HUES6 (cell line): ENCODE measurements around the gene CP.
"Not testable (repeated sequence)": the region's sequence is repeated elsewhere in the genome, so short reads cannot be mapped to it uniquely, and the experiment has no call there.

Experiments used
- H3K27ac ChIP-seq: 2 replicates; pipeline ENCODE4 v1.7.0; 2013; ENCODE audit warnings: low read depth, mild to moderate bottlenecking, low read length, inconsistent platforms
- H3K27me3 ChIP-seq: 2 replicates; pipeline ENCODE4 v1.6.1; 2013; ENCODE audit warnings: low read length; ENCODE audit not compliant: control insufficient read depth, insufficient read depth
- H3K36me3 ChIP-seq: 2 replicates; pipeline ENCODE4 v1.6.1; 2013; ENCODE audit warnings: low read length; ENCODE audit not compliant: control insufficient read depth, insufficient read depth
- H3K4me1 ChIP-seq: 2 replicates; pipeline ENCODE4 v1.6.1; 2013; ENCODE audit warnings: low read length; ENCODE audit not compliant: control insufficient read depth, insufficient read depth
- H3K4me3 ChIP-seq: 2 replicates; pipeline ENCODE4 v1.5.1; 2013; ENCODE audit warnings: low read depth, low read length
- H3K9ac ChIP-seq: one replicate; pipeline ENCODE4 v1.6.1; 2013; ENCODE audit warnings: mild to moderate bottlenecking, low read length
- H3K9me3 ChIP-seq: 2 replicates; pipeline ENCODE4 v1.6.1; 2013; ENCODE audit warnings: low read depth, low read length; ENCODE audit not compliant: control insufficient read depth, insufficient read depth

The CP gene

GRCh38 chr3:149226776-149227175, 5.1 kb upstream of the CP start:
- no peak overlapping the region for H3K4me3 ChIP-seq
- peaks cover 5% of the 10 kb centered on the region for H3K4me1 ChIP-seq
- no peaks in the 10 kb centered on the region for H3K9me3 ChIP-seq
- no peak overlapping the region for H3K27ac ChIP-seq
- no peaks in the 10 kb centered on the region for H3K27me3 ChIP-seq
- no peaks in the 10 kb centered on the region for H3K36me3 ChIP-seq
- no peak overlapping the region for H3K9ac ChIP-seq

- no peak overlapping the region for H3K4me3 ChIP-seq
- H3K27ac ChIP-seq = no peak overlapping the region
- no peaks in the 10 kb centered on the region for H3K36me3 ChIP-seq
- no peaks in the 10 kb centered on the region for H3K27me3 ChIP-seq
- H3K9ac ChIP-seq = no peak overlapping the region
- peaks cover 5% of the 10 kb centered on the region; the same call in 1 of the 2 replicates for H3K4me1 ChIP-seq
- H3K9me3 ChIP-seq = no peaks in the 10 kb centered on the region
Measured at GRCh38 chr3:149224736-149225594, 3.3 kb upstream of the CP start.

GRCh38 chr3:149223461-149223820, 1.8 kb upstream of the CP start:
- Histone ChIP-seq H3K4me3 (no peak overlapping the region), H3K27me3 (no peaks in the 10 kb centered on the region), H3K36me3 (no peaks in the 10 kb centered on the region), H3K27ac (no peak overlapping the region), H3K9me3 (peaks cover 10% of the 10 kb centered on the region; the same call in 1 of the 2 replicates), H3K4me1 (peaks cover 5% of the 10 kb centered on the region; the same call in 1 of the 2 replicates), H3K9ac (no peak overlapping the region)

- not testable (repeated sequence) for H3K9ac ChIP-seq, H3K4me3 ChIP-seq, H3K27ac ChIP-seq, H3K27me3 ChIP-seq, H3K36me3 ChIP-seq
- Histone ChIP-seq H3K4me1 (peaks cover 12% of the 10 kb centered on the region), H3K9me3 (peaks cover 10% of the 10 kb centered on the region; the same call in 1 of the 2 replicates)
Measured at GRCh38 chr3:149219380-149220121, 2.1 kb downstream of the CP start.

- Histone ChIP-seq H3K27ac (no peak overlapping the region), H3K9me3 (peaks cover 10% of the 10 kb centered on the region; the same call in 1 of the 2 replicates), H3K9ac (no peak overlapping the region), H3K4me3 (no peak overlapping the region), H3K36me3 (no peaks in the 10 kb centered on the region), H3K27me3 (no peaks in the 10 kb centered on the region), H3K4me1 (peaks cover 12% of the 10 kb centered on the region)
Measured at GRCh38 chr3:149217347-149217746, 4.3 kb downstream of the CP start.

- H3K27ac ChIP-seq = no peak overlapping the region; the same call in 1 of the 2 replicates
- no peaks in the 10 kb centered on the region for H3K36me3 ChIP-seq
- no peak overlapping the region for H3K9ac ChIP-seq
- peaks cover 14% of the 10 kb centered on the region for H3K4me1 ChIP-seq
- no peaks in the 10 kb centered on the region for H3K27me3 ChIP-seq
- H3K9me3 ChIP-seq = peaks cover 10% of the 10 kb centered on the region; the same call in 1 of the 2 replicates
- H3K4me3 ChIP-seq = no peak overlapping the region
Measured at GRCh38 chr3:149216193-149216869, 5.3 kb downstream of the CP start.

- no peaks in the 10 kb centered on the region for H3K27me3 ChIP-seq
- H3K4me1 ChIP-seq = peaks cover 15% of the 10 kb centered on the region
- no peak overlapping the region for H3K4me3 ChIP-seq
- no peak overlapping the region for H3K9ac ChIP-seq
- H3K27ac ChIP-seq = no peak overlapping the region
- H3K36me3 ChIP-seq = no peaks in the 10 kb centered on the region
- H3K9me3 ChIP-seq = peaks cover 10% of the 10 kb centered on the region; the same call in 1 of the 2 replicates
Measured at GRCh38 chr3:149215515-149215914, 6.1 kb downstream of the CP start.

GRCh38 chr3:149214702-149215101, 6.9 kb downstream of the CP start:
- Histone ChIP-seq H3K36me3 (no peaks in the 10 kb centered on the region), H3K27me3 (no peaks in the 10 kb centered on the region), H3K4me1 (peaks cover 15% of the 10 kb centered on the region), H3K9ac (no peak overlapping the region), H3K27ac (no peak overlapping the region), H3K9me3 (peaks cover 10% of the 10 kb centered on the region; the same call in 1 of the 2 replicates), H3K4me3 (no peak overlapping the region)

- Histone ChIP-seq H3K4me1 (peaks cover 15% of the 10 kb centered on the region), H3K27me3 (no peaks in the 10 kb centered on the region), H3K27ac (no peak overlapping the region), H3K9me3 (no peaks in the 10 kb centered on the region), H3K4me3 (no peak overlapping the region), H3K9ac (no peak overlapping the region), H3K36me3 (no peaks in the 10 kb centered on the region)
Measured at GRCh38 chr3:149212386-149212785, 9.2 kb downstream of the CP start.

GRCh38 chr3:149209431-149209830, 12.2 kb downstream of the CP start:
- H3K4me1 ChIP-seq = 0 out of 2 replicates have a peak, but pooled peaks cover 3% of the 10 kb centered on the region
- H3K27ac ChIP-seq = no peak overlapping the region
- no peaks in the 10 kb centered on the region for H3K27me3 ChIP-seq
- H3K9ac ChIP-seq = no peak overlapping the region
- no peak overlapping the region for H3K4me3 ChIP-seq
- H3K9me3 ChIP-seq = no peaks in the 10 kb centered on the region
- H3K36me3 ChIP-seq = no peaks in the 10 kb centered on the region
